Measurements from ENCODE around the gene FSD1. TPM values are rescaled to one million over a fixed set of nuclear protein-coding genes. Genes with fewer than 3 reads are reported as not detected.

Gene FSD1
- total RNA-seq, 4 donors from 2014 or later: 0.18 to 0.61 TPM; not detected in 2

DNA sequence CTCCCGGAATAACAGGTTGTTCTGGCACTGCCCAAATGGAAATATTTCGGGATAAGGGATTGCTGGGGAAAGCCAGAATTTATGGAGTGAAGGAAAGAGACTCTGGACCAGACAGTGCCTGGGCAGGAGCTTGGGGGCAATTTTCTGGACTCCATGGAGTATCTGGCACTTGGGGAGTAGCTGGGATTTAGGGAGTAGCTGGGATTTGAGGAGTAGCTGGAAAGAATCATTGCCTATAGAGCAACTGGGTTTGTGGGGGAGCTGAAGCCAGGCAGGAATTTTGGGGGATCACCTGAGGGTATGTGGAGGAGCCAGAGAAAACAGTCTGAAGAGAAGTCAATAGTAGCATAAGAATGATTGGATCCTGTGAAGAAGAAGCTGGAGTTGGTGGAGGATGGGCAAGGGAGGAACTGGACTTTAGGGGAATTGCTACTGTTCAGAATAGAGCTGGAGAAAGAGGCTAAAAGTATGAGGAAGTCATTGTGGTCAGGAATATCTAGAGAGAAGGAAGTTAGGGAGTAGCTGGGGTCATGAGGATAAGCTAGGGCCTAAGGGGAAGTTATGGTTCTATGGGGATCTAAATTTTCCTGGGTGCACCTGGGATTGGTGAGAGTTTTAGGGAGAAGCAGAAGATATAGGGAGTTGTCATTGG lies 14.8 kb downstream of the FSD1 start:
- no peaks in the 10 kb centered on the region for H3K27me3 ChIP-seq

DNA sequence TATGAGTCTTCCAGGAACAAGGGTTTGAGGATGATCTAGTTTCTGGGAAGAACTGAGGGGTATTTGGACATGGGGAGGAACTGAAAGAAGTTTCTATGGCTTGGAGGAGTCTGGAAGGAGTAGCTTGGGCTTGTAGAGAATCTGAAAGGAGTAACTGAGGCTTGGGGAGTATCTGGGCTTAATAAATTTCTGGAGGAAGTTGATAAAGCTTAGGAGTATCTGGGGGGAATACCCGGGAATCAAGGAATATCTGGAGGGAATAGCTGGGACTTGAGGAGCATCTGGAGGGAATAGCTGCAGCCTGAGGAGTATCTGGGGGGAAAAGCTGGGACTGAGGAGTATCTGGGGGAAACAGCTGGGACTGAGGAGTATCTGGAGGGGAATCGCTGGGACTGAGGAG lies 16.0 kb downstream of the FSD1 start:
- WGBS, 2 donors: 94 to 95% methylated on average over 2 of the region's 2 CpGs
- H3K27ac ChIP-seq: no peak overlapping the region
- H3K4me1 ChIP-seq: no peaks in the 10 kb centered on the region
- H3K27me3 ChIP-seq: no peaks in the 10 kb centered on the region
- intact Hi-C loops (cut with DNase I): no loop called here
- H3K9me3 ChIP-seq: peaks cover 0 to 3% (median 0%) of the 10 kb centered on the region in 3 donors
- no peak for DNase-seq
- H3K4me3 ChIP-seq: no peak overlapping the region
- TF ChIP-seq, protein P1, sequence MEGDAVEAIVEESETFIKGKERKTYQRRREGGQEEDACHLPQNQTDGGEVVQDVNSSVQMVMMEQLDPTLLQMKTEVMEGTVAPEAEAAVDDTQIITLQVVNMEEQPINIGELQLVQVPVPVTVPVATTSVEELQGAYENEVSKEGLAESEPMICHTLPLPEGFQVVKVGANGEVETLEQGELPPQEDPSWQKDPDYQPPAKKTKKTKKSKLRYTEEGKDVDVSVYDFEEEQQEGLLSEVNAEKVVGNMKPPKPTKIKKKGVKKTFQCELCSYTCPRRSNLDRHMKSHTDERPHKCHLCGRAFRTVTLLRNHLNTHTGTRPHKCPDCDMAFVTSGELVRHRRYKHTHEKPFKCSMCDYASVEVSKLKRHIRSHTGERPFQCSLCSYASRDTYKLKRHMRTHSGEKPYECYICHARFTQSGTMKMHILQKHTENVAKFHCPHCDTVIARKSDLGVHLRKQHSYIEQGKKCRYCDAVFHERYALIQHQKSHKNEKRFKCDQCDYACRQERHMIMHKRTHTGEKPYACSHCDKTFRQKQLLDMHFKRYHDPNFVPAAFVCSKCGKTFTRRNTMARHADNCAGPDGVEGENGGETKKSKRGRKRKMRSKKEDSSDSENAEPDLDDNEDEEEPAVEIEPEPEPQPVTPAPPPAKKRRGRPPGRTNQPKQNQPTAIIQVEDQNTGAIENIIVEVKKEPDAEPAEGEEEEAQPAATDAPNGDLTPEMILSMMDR (IDR thresholded peaks at IDR 0.05): no peak
- TF ChIP-seq POLR2A (IDR thresholded peaks at IDR 0.05): no peak
- H3K36me3 ChIP-seq: peaks cover 0 to 17% (median 0%) of the 10 kb centered on the region in 3 donors

More for the DNA sequence above, 14.8 kb downstream of the FSD1 start:
- Histone ChIP-seq H3K27ac (no peak overlapping the region), H3K4me1 (peaks cover 0 to under 1% (median 0%) of the 10 kb centered on the region in 3 donors), H3K36me3 (peaks cover 0 to 5% (median 0%) of the 10 kb centered on the region in 3 donors), H3K9me3 (peaks cover 0 to 3% (median 0%) of the 10 kb centered on the region in 3 donors), H3K4me3 (no peak overlapping the region)
- TF ChIP-seq, protein P1 (IDR thresholded peaks at IDR 0.05): no peak
- TF ChIP-seq POLR2A (IDR thresholded peaks at IDR 0.05): no peak
- no peak for DNase-seq
- whole genome bisulfite sequencing, 2 donors: 100% methylated on average over 2 of the region's 2 CpGs
- intact Hi-C loops (cut with DNase I): no loop called here

DNA sequence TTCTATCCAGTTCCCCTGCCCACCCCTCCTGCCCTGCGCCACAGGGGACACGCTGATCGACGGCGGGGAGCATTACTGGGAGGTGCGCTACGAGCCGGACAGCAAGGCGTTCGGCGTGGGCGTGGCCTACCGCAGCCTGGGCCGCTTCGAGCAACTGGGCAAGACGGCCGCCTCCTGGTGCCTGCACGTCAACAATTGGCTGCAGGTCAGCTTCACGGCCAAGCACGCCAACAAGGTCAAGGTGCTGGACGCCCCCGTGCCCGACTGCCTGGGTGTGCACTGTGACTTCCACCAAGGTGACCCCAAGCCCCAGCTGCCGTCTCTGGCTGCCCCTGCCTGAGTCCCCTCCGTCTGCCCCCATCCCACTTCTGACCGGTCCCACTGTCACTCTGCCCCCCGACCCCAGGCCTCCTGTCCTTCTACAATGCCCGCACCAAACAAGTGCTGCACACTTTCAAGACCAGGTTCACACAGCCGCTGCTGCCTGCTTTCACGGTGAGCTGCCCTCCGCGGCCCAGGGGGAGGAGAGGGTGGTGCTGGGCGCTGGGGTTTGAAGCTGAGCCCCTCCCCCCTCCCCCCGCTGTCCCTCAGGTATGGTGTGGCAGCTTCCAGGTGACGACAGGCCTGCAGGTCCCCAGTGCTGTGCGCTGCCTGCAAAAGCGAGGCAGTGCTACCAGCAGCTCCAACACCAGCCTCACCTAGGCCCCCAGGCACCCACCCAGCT lies 18.7 kb downstream of the FSD1 start:
- H3K9me3 ChIP-seq: peaks cover 0 to 3% (median 0%) of the 10 kb centered on the region in 3 donors
- TF ChIP-seq POLR2A (IDR thresholded peaks at IDR 0.05): no peak
- TF ChIP-seq, protein P1 (IDR thresholded peaks at IDR 0.05): no peak
- intact Hi-C loops (cut with DNase I): no loop called here
- DNase-seq: no peak
- no peak overlapping the region for H3K4me3 ChIP-seq
- peaks cover 0 to 21% (median 0%) of the 10 kb centered on the region in 4 donors for H3K27me3 ChIP-seq
- WGBS, 2 donors: 77 to 82% methylated on average over 17 to 19 of the region's 37 CpGs
- peaks cover 11 to 16% (median 15%) of the 10 kb centered on the region in 3 donors for H3K4me1 ChIP-seq
- H3K36me3 ChIP-seq: peaks cover 0 to 36% (median 0%) of the 10 kb centered on the region in 3 donors
- no peak overlapping the region for H3K27ac ChIP-seq

DNA sequence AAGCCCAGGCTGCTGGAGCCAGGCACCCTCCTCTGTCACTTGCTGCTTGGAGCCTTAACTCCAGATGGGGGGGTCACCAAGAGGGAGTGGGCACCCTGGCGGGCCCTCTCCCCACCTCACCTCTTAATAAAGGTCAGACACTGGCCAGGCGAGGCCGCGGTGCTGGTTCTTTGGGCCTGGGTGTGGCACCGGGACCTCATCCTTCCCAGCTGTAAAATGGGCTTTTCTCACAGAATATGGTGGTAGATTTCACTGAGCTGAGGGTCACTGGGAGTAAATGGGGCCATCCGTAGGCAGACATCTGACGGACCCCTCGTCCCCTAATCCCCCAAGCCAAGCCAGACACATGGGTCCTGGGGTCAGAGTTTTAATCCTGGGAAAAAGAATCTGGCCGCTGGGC lies 19.3 kb downstream of the FSD1 start:
- Histone ChIP-seq H3K27me3 (peaks cover 0 to 24% (median 0%) of the 10 kb centered on the region in 4 donors), H3K9me3 (peaks cover 0 to 3% (median 0%) of the 10 kb centered on the region in 3 donors), H3K36me3 (peaks cover 0 to 38% (median 0%) of the 10 kb centered on the region in 3 donors), H3K4me3 (no peak overlapping the region), H3K4me1 (peaks cover 11 to 22% (median 15%) of the 10 kb centered on the region in 3 donors), H3K27ac (no peak overlapping the region)
- intact Hi-C loops (cut with DNase I): no loop called here
- DNase-seq: no peak
- 100% methylated on average over 3 of the region's 9 CpGs; no CpG with 5 or more reads in 1 of the 2 donors for WGBS, 2 donors
- TF ChIP-seq, protein P1 (IDR thresholded peaks at IDR 0.05): no peak
- no peak for TF ChIP-seq POLR2A (IDR thresholded peaks at IDR 0.05)

DNA sequence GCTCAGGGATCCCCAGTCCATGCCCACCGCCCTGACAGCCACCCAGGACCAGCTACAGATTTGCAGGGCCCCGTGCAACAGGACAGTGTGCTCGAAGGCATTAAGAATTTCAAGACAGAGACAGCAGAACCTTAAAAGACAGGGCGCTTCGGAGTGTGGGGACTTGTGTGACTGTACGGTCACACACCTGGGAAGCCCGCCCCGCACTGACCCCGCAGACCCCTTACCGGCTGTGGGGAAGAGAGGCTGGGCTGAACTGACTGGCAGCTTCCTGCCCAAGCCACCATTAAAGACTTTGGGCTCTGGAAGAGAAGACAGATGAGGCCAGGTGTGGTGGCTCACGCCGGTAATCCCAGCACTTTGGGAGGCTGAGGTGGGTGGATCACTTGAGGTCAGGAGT lies 19.8 kb downstream of the FSD1 start:
- peaks cover 0 to 3% (median 0%) of the 10 kb centered on the region in 3 donors for H3K9me3 ChIP-seq
- intact Hi-C loops (cut with DNase I): no loop called here
- TF ChIP-seq, protein P1 (IDR thresholded peaks at IDR 0.05): no peak
- TF ChIP-seq POLR2A (IDR thresholded peaks at IDR 0.05): no peak
- H3K4me1 ChIP-seq: peaks cover 11 to 27% (median 15%) of the 10 kb centered on the region in 3 donors
- DNase-seq: no peak
- no peak overlapping the region for H3K4me3 ChIP-seq
- peaks cover 0 to 30% (median 0%) of the 10 kb centered on the region in 4 donors for H3K27me3 ChIP-seq
- WGBS, 2 donors: 85 to 87% methylated on average over 5 to 7 of the region's 12 CpGs
- H3K36me3 ChIP-seq: peaks cover 0 to 42% (median 0%) of the 10 kb centered on the region in 3 donors
- H3K27ac ChIP-seq: no peak overlapping the region
